Panc1 (cell line): ENCODE results near the gene MSRB3.

Source experiments
- SIN3A ChIP-seq: IDR thresholded peaks from 2 replicates; pipeline ENCODE4 v1.6.1; 2012; ENCODE audit warnings: low read depth, mild to moderate bottlenecking, low read length, moderate library complexity, borderline replicate concordance; ENCODE audit not compliant: insufficient read depth
- TF ChIP-seq, protein P1 (sequence below): fragments of 450-650 bp; IDR thresholded peaks from 2 replicates; pipeline ENCODE4 v1.5.1; 2017; ENCODE audit warnings: mild to moderate bottlenecking

DNA sequence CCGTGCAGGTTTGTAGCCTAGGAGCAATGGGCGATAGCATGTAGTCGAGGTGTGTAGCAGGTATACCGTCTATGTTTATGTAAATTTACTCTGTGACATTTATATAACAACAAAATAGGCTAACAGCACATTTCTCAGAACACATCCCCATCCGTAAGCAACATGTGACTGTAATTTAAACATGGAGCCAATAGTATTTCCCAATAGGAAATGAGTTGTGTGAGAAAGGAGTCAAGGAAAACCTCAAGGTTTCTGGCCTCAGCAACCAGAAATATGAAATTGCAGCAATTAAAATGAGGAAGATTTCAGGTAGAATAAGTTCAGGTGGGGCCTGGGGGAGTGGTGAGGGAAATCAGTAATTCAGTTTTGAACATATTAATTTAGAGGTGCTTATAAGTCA lies 136.0 kb downstream of the MSRB3 start:
- TF ChIP-seq, protein P1, sequence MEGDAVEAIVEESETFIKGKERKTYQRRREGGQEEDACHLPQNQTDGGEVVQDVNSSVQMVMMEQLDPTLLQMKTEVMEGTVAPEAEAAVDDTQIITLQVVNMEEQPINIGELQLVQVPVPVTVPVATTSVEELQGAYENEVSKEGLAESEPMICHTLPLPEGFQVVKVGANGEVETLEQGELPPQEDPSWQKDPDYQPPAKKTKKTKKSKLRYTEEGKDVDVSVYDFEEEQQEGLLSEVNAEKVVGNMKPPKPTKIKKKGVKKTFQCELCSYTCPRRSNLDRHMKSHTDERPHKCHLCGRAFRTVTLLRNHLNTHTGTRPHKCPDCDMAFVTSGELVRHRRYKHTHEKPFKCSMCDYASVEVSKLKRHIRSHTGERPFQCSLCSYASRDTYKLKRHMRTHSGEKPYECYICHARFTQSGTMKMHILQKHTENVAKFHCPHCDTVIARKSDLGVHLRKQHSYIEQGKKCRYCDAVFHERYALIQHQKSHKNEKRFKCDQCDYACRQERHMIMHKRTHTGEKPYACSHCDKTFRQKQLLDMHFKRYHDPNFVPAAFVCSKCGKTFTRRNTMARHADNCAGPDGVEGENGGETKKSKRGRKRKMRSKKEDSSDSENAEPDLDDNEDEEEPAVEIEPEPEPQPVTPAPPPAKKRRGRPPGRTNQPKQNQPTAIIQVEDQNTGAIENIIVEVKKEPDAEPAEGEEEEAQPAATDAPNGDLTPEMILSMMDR = no peak
- no peak for TF ChIP-seq SIN3A
